HepG2 (cell line): Measurements from ENCODE around the gene MPG. TPM values are rescaled to one million over a fixed set of nuclear protein-coding genes. Genes with fewer than 3 reads are reported as not detected.

ENCODE experiments used
- ATAC-seq: fragments of 200-7000 bp; cut with Tn5 transposase; 3 replicates; pipeline ENCODE4 v1.9.1; 2020; ENCODE audit warnings: mild to moderate bottlenecking, moderate library complexity
- BruUV-seq: library from RNA; stranded (reverse); fragments of 400-500 nt; replicated peaks from 2 replicates; lab custom pipeline; 2021; lab: Mats Ljungman, UMichigan
- CTCF ChIA-PET: fragments of 300-600 bp; formaldehyde crosslinking; extraction: SDS; loops from one replicate; lab custom pipeline; 2021; ENCODE audit warnings: low total read pairs, inconsistent platforms, low intra/inter-chr PET ratio; lab: Yijun Ruan, JAX
- POLR2A ChIA-PET: fragments of 350-600 bp; sonication (Branson Sonifier 250); formaldehyde crosslinking; loops from one replicate; lab custom pipeline; 2020; ENCODE audit warnings: antibody characterized with exemption, inconsistent platforms; lab: Yijun Ruan, JAX
- DNase-seq: peaks from one replicate; pipeline ENCODE4 v3.0.0-alpha.2; 2015; ENCODE audit warnings: low spot score
- FAIRE-seq: peaks from 3 replicates; lab custom pipeline; 2011; peaks lifted over from hg19 to GRCh38; lab: Jason Lieb, UNC
- H2AFZ ChIP-seq: one replicate; pipeline ENCODE4 v1.6.1; 2011; ENCODE audit warnings: low read length, inconsistent platforms
- H3K27ac ChIP-seq: fragments of 300-600 bp; 3 replicates; pipeline ENCODE4 v1.8.0; 2011; ENCODE audit warnings: mixed run types, mild to moderate bottlenecking, mixed read lengths, low read length, inconsistent platforms; ENCODE audit not compliant: insufficient read depth; ENCODE audit errors: extremely low read length
- H3K27me3 ChIP-seq, 2 experiments: fragments of 200-600 bp in 1 of 2; 2 replicates in 1 of 2; 3 replicates in 1 of 2; pipeline versions ENCODE4 v1.6.0 to v1.8.0; 2011; ENCODE audit warnings: low read length in 2 of 2, mild to moderate bottlenecking in 2 of 2, moderate library complexity in 2 of 2, inconsistent platforms in 1 of 2; ENCODE audit not compliant: insufficient read depth in 2 of 2, control insufficient read depth in 1 of 2
- H3K36me3 ChIP-seq, 2 experiments: fragments of 200-600 bp in 1 of 2; replicated peaks in 1 of 2; 2 replicates in 1 of 2; 3 replicates in 1 of 2; pipeline versions ENCODE4 v1.5.1 to v1.8.0; 2011; ENCODE audit warnings: low read length in 2 of 2, inconsistent platforms in 1 of 2; ENCODE audit not compliant: insufficient read depth in 2 of 2, control insufficient read depth in 1 of 2
- H3K4me1 ChIP-seq: 2 replicates; pipeline ENCODE4 v1.5.1; 2012; ENCODE audit warnings: low read length, inconsistent platforms; ENCODE audit not compliant: insufficient read depth
- H3K4me2 ChIP-seq: 2 replicates; pipeline ENCODE4 v1.6.0; 2011; ENCODE audit warnings: low read depth, low read length, inconsistent platforms
- H3K4me3 ChIP-seq, 3 experiments: fragments of 200-600 bp in 1 of 3; sonication (generic), shearing (Covaris generic) in 1 of 3; replicated peaks in 1 of 3; 2 replicates each; pipeline ENCODE4 v1.5.1; 2011 to 2016; ENCODE audit warnings: low read length in 3 of 3, inconsistent platforms in 2 of 3, low read depth in 2 of 3, mild to moderate bottlenecking in 2 of 3, control low read depth in 1 of 3, mixed read lengths in 1 of 3; ENCODE audit not compliant: insufficient read depth in 1 of 3
- H3K79me2 ChIP-seq: one replicate; pipeline ENCODE4 v1.6.1; 2011; ENCODE audit warnings: low read length, inconsistent platforms; ENCODE audit not compliant: insufficient read depth
- H3K9ac ChIP-seq: 2 replicates; pipeline ENCODE4 v1.6.0; 2011; ENCODE audit warnings: mild to moderate bottlenecking, low read depth, low read length, inconsistent platforms; ENCODE audit not compliant: insufficient read depth
- H3K9me3 ChIP-seq: 2 replicates; pipeline ENCODE4 v1.5.1; 2012; ENCODE audit warnings: mild to moderate bottlenecking, low read length
- H4K20me1 ChIP-seq: 2 replicates; pipeline ENCODE4 v1.6.0; 2011; ENCODE audit warnings: inconsistent platforms, mild to moderate bottlenecking, low read length, moderate library complexity; ENCODE audit not compliant: insufficient read depth
- EED ChIP-seq: sonication (generic); formaldehyde crosslinking; IDR thresholded peaks from 2 replicates; pipeline ENCODE4 v1.5.0; 2020; ENCODE audit warnings: mild to moderate bottlenecking, missing genetic modification reagents
- NFIB ChIP-seq: sonication (generic); formaldehyde crosslinking; IDR thresholded peaks from 2 replicates; pipeline ENCODE4 v1.9.0; 2021; ENCODE audit warnings: missing genetic modification reagents, mild to moderate bottlenecking, borderline replicate concordance
- PRMT3 ChIP-seq: sonication (generic); formaldehyde crosslinking; IDR thresholded peaks from 2 replicates; pipeline ENCODE4 v1.8.1; 2022; ENCODE audit warnings: low read depth, mild to moderate bottlenecking, moderate library complexity, missing genetic modification reagents, borderline replicate concordance
- ZBTB1 ChIP-seq: sonication (generic); formaldehyde crosslinking; IDR thresholded peaks from 2 replicates; pipeline ENCODE4 v1.4.0; 2020; ENCODE audit warnings: missing genetic modification reagents, borderline replicate concordance
- ZNF101 ChIP-seq: sonication (generic); formaldehyde crosslinking; IDR thresholded peaks from 2 replicates; pipeline ENCODE4 v1.4.0; 2020; ENCODE audit warnings: mild to moderate bottlenecking, low read depth, missing genetic modification reagents, borderline replicate concordance
- WGBS: methylation state at CpG from one replicate; pipeline ENCODE4 v1.1.6; 2017; ENCODE audit warnings: low lambda C conversion rate; 5-methylcytosine and 5-hydroxymethylcytosine counted together
- in situ Hi-C: cut with HindIII; loops from 2 replicates; pipeline ENCODE4 v1.10.0; 2017; ENCODE audit warnings: low pct_unique_long_range_greater_than_20kb; ENCODE audit not compliant: extremely low pct_ligation_motif_present
- intact Hi-C: fragments of 100-400 bp; cut with micrococcal nuclease; formaldehyde crosslinking; loops from one replicate; pipeline ENCODE4 v1.10.0; 2022; ENCODE audit not compliant: unreplicated experiment
- polyA plus RNA-seq, 8 experiments: library from polyadenylated mRNA; depleted of rRNA in 3 of 8; stranded (reverse) in 7 of 8; unstranded in 1 of 8; fragments of >200 nt; fragmentation: Illumina TruSeq in 4 of 8; extraction: Trizol in 4 of 8; gene quantifications; 2 replicates each; pipeline versions ENCODE4 v1.2.1 to v1.2.3, GENCODE V29; 2011 to 2016; ENCODE audit warnings: low read depth in 4 of 8, missing spikeins in 1 of 8, mixed read lengths in 1 of 8; ENCODE audit not compliant: insufficient read depth in 1 of 8
- total RNA-seq, 5 experiments: library from RNA; depleted of rRNA; stranded (reverse); fragments of >200 nt; fragmentation: Illumina TruSeq; extraction: Trizol; gene quantifications; 2 replicates each; pipeline ENCODE4 v1.2.3, GENCODE V29; 2016; ENCODE audit warnings: low read depth in 1 of 5
- TF ChIP-seq, protein P1 (sequence below), 2 experiments: sonication (generic) in 1 of 2; formaldehyde crosslinking in 1 of 2; IDR thresholded peaks; 2 replicates each; pipeline versions ENCODE4 v1.6.1 to v1.9.0; 2014 to 2022; ENCODE audit warnings: antibody characterized with exemption in 1 of 2, borderline replicate concordance in 1 of 2, inconsistent platforms in 1 of 2, low read depth in 1 of 2, missing genetic modification reagents in 1 of 2
- TF ChIP-seq, protein P2 (sequence below): sonication (generic); formaldehyde crosslinking; IDR thresholded peaks from 2 replicates; pipeline ENCODE4 v1.9.0; 2022; ENCODE audit warnings: missing genetic modification reagents, mild to moderate bottlenecking, borderline replicate concordance
- TF ChIP-seq, protein P3 (sequence below): sonication (generic); formaldehyde crosslinking; IDR thresholded peaks from 2 replicates; pipeline ENCODE4 v1.5.0; 2020; ENCODE audit warnings: missing genetic modification reagents, mild to moderate bottlenecking, borderline replicate concordance
- TF ChIP-seq, protein P4 (sequence below): sonication (generic); formaldehyde crosslinking; IDR thresholded peaks from 2 replicates; pipeline ENCODE4 v1.4.0; 2020; ENCODE audit warnings: mild to moderate bottlenecking, low read depth, missing genetic modification reagents

MPG gene
- total and polyA plus RNA-seq, 2 of the 13 experiments (the other 11 are each of a cell fraction or from before 2014, with no cell fraction given), result 59.1 to 62.5 TPM

DNA sequence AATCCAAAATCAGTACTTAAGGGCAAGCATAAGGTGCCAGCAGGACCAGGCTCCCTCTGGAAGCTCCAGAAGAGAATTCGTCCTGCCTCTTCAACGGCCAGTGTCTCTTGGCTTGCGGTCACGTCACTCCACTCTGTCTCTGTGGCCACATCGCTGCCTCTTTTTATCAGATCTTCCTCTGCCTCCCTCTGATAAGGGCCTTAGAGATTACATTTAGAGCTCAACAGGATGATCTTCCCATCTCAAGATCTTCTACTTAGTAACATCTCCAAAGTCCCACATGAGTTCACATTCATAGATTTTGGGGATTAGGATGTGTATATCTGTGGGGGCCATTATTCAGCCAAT is 16.9 kb downstream of the MPG start:
- Histone ChIP-seq H3K36me3 (peaks cover 7 to 10% of the 10 kb centered on the region in 2 experiments; a peak in 4 of 5 replicates), H3K79me2 (no peaks in the 10 kb centered on the region), H3K9ac (no peak overlapping the region), H3K4me3 (no peak overlapping the region), H2AFZ (no peak overlapping the region), H4K20me1 (no peaks in the 10 kb centered on the region), H3K4me2 (no peak overlapping the region), H3K27ac (no peak overlapping the region), H3K27me3 (no peaks in the 10 kb centered on the region), H3K9me3 (no peaks in the 10 kb centered on the region), H3K4me1 (peaks cover 25% of the 10 kb centered on the region)
- intact Hi-C loops, result no loop called here
- ChIA-PET POLR2A (no interaction called here), CTCF (interaction anchor here (0.9 to 7.9 kb wide), 2 partner anchors 28 to 118 kb away, joined by 3 to 155 read pairs; no protein-coding TSS in a partner anchor)
- DNase-seq (no peak), FAIRE-seq (no peak), ATAC-seq (no peak)
- no TSS peak for BruUV-seq
- TF ChIP-seq PRMT3 (CRISPR knock-in tag), result no peak
- no peak for TF ChIP-seq EED
- TF ChIP-seq, protein P1, sequence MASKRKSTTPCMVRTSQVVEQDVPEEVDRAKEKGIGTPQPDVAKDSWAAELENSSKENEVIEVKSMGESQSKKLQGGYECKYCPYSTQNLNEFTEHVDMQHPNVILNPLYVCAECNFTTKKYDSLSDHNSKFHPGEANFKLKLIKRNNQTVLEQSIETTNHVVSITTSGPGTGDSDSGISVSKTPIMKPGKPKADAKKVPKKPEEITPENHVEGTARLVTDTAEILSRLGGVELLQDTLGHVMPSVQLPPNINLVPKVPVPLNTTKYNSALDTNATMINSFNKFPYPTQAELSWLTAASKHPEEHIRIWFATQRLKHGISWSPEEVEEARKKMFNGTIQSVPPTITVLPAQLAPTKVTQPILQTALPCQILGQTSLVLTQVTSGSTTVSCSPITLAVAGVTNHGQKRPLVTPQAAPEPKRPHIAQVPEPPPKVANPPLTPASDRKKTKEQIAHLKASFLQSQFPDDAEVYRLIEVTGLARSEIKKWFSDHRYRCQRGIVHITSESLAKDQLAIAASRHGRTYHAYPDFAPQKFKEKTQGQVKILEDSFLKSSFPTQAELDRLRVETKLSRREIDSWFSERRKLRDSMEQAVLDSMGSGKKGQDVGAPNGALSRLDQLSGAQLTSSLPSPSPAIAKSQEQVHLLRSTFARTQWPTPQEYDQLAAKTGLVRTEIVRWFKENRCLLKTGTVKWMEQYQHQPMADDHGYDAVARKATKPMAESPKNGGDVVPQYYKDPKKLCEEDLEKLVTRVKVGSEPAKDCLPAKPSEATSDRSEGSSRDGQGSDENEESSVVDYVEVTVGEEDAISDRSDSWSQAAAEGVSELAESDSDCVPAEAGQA (IDR thresholded peaks at IDR 0.05; ENCODE audit: low read depth), result no peak
- TF ChIP-seq, protein P1 (CRISPR knock-in tag; IDR thresholded peaks at IDR 0.05; ENCODE audit: borderline replicate concordance), result no peak
- TF ChIP-seq NFIB (CRISPR knock-in tag), result no peak
- TF ChIP-seq, protein P2, sequence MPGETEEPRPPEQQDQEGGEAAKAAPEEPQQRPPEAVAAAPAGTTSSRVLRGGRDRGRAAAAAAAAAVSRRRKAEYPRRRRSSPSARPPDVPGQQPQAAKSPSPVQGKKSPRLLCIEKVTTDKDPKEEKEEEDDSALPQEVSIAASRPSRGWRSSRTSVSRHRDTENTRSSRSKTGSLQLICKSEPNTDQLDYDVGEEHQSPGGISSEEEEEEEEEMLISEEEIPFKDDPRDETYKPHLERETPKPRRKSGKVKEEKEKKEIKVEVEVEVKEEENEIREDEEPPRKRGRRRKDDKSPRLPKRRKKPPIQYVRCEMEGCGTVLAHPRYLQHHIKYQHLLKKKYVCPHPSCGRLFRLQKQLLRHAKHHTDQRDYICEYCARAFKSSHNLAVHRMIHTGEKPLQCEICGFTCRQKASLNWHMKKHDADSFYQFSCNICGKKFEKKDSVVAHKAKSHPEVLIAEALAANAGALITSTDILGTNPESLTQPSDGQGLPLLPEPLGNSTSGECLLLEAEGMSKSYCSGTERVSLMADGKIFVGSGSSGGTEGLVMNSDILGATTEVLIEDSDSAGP (CRISPR knock-in tag), result no peak
- no peak for TF ChIP-seq ZBTB1 (CRISPR knock-in tag)
- TF ChIP-seq, protein P3, sequence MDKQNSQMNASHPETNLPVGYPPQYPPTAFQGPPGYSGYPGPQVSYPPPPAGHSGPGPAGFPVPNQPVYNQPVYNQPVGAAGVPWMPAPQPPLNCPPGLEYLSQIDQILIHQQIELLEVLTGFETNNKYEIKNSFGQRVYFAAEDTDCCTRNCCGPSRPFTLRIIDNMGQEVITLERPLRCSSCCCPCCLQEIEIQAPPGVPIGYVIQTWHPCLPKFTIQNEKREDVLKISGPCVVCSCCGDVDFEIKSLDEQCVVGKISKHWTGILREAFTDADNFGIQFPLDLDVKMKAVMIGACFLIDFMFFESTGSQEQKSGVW (CRISPR knock-in tag), result no peak
- no peak for TF ChIP-seq ZNF101 (CRISPR knock-in tag)
- TF ChIP-seq, protein P4, sequence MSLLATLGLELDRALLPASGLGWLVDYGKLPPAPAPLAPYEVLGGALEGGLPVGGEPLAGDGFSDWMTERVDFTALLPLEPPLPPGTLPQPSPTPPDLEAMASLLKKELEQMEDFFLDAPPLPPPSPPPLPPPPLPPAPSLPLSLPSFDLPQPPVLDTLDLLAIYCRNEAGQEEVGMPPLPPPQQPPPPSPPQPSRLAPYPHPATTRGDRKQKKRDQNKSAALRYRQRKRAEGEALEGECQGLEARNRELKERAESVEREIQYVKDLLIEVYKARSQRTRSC, result no peak
- WGBS, result 100% methylated on average over 5 of the region's 5 CpGs
- in situ Hi-C loops, result no loop called here
